SK-N-SH treated with all-trans-retinoic acid at 6 μM for 48 hours (cell line): ENCODE results near the gene FAM118A.

Experiments
- ARNTL ChIP-seq: fragments of 450-650 bp; formaldehyde crosslinking; IDR thresholded peaks from 2 replicates; pipeline ENCODE4 v1.5.0; 2020; ENCODE audit warnings: low read depth, mild to moderate bottlenecking, moderate library complexity, borderline replicate concordance
- PATZ1 ChIP-seq: fragments of 250-450 bp; sonication (Bioruptor Pico); IDR thresholded peaks from 2 replicates; pipeline ENCODE4 v1.8.0; 2020; ENCODE audit warnings: mild to moderate bottlenecking, moderate library complexity, borderline replicate concordance
- TCF4 ChIP-seq: fragments of 250-450 bp; sonication (Bioruptor Pico); IDR thresholded peaks from 2 replicates; pipeline ENCODE4 v1.8.0; 2021; ENCODE audit warnings: mild to moderate bottlenecking, moderate library complexity, borderline replicate concordance
- ZFP30 ChIP-seq: fragments of 450-650 bp; formaldehyde crosslinking; IDR thresholded peaks from 2 replicates; pipeline ENCODE4 v1.5.0; 2022; ENCODE audit warnings: mild to moderate bottlenecking, moderate library complexity
- TF ChIP-seq, protein P1 (sequence below): fragments of 250-450 bp; sonication (Bioruptor Pico); IDR thresholded peaks from 2 replicates; pipeline ENCODE4 v1.5.0; 2020; ENCODE audit warnings: mild to moderate bottlenecking, moderate library complexity
- TF ChIP-seq, protein P2 (sequence below): fragments of 250-450 bp; sonication (Bioruptor Pico); IDR thresholded peaks from 2 replicates; pipeline ENCODE4 v1.8.0; 2021; ENCODE audit warnings: low read depth, mild to moderate bottlenecking, moderate library complexity, borderline replicate concordance
- TF ChIP-seq, protein P3 (sequence below): fragments of 250-450 bp; sonication (Bioruptor Pico); IDR thresholded peaks from 2 replicates; pipeline ENCODE4 v1.5.1; 2020; ENCODE audit warnings: low read depth, mild to moderate bottlenecking, moderate library complexity

DNA sequence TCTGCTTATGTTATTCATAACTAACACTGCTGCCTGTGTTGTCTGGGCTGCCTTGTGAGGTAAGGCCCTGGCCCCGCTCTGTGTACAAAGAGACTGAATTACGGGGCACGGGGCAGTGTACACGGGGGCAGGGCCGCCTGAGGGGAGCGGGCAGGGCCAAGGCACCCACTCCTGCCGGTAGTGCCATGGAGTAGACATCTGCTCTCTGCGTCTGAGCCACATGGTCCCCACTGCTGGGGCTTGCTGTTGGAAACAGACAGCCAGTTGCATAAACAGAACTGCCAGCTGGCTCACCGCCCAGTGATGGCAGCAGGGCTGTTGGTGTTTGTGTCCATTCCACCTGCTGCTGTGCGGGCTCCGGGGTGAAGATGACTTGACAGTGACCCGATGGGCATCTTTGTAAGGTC, 19.8 kb downstream of the FAM118A start:
- TF ChIP-seq PATZ1 (CRISPR knock-in tag) (no peak), ZFP30 (no peak), TCF4 (CRISPR knock-in tag) (peak; percentile 91), ARNTL (CRISPR knock-in tag) (no peak)
- TF ChIP-seq, protein P1, sequence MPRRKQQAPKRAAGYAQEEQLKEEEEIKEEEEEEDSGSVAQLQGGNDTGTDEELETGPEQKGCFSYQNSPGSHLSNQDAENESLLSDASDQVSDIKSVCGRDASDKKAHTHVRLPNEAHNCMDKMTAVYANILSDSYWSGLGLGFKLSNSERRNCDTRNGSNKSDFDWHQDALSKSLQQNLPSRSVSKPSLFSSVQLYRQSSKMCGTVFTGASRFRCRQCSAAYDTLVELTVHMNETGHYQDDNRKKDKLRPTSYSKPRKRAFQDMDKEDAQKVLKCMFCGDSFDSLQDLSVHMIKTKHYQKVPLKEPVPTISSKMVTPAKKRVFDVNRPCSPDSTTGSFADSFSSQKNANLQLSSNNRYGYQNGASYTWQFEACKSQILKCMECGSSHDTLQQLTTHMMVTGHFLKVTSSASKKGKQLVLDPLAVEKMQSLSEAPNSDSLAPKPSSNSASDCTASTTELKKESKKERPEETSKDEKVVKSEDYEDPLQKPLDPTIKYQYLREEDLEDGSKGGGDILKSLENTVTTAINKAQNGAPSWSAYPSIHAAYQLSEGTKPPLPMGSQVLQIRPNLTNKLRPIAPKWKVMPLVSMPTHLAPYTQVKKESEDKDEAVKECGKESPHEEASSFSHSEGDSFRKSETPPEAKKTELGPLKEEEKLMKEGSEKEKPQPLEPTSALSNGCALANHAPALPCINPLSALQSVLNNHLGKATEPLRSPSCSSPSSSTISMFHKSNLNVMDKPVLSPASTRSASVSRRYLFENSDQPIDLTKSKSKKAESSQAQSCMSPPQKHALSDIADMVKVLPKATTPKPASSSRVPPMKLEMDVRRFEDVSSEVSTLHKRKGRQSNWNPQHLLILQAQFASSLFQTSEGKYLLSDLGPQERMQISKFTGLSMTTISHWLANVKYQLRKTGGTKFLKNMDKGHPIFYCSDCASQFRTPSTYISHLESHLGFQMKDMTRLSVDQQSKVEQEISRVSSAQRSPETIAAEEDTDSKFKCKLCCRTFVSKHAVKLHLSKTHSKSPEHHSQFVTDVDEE = peak; percentile 79
- TF ChIP-seq, protein P2, sequence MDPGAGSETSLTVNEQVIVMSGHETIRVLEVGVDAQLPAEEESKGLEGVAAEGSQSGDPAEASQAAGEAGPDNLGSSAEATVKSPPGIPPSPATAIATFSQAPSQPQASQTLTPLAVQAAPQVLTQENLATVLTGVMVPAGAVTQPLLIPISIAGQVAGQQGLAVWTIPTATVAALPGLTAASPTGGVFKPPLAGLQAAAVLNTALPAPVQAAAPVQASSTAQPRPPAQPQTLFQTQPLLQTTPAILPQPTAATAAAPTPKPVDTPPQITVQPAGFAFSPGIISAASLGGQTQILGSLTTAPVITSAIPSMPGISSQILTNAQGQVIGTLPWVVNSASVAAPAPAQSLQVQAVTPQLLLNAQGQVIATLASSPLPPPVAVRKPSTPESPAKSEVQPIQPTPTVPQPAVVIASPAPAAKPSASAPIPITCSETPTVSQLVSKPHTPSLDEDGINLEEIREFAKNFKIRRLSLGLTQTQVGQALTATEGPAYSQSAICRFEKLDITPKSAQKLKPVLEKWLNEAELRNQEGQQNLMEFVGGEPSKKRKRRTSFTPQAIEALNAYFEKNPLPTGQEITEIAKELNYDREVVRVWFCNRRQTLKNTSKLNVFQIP (CRISPR knock-in tag) = no peak
- TF ChIP-seq, protein P3, sequence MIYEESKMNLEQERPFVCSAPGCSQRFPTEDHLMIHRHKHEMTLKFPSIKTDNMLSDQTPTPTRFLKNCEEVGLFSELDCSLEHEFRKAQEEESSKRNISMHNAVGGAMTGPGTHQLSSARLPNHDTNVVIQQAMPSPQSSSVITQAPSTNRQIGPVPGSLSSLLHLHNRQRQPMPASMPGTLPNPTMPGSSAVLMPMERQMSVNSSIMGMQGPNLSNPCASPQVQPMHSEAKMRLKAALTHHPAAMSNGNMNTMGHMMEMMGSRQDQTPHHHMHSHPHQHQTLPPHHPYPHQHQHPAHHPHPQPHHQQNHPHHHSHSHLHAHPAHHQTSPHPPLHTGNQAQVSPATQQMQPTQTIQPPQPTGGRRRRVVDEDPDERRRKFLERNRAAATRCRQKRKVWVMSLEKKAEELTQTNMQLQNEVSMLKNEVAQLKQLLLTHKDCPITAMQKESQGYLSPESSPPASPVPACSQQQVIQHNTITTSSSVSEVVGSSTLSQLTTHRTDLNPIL = no peak
